Bronchial epithelial cell (primary cell): ENCODE results near the gene MDM2. TPM values are rescaled to one million over a fixed set of nuclear protein-coding genes. Genes with fewer than 3 reads are reported as not detected.

Source experiments
- DNase-seq: peaks from one replicate; pipeline ENCODE4 v3.0.0-alpha.2; 2010; ENCODE audit warnings: low read depth
- FAIRE-seq: peaks from 2 replicates; lab custom pipeline; 2011; peaks lifted over from hg19 to GRCh38; lab: Jason Lieb, UNC
- H3K27me3 ChIP-seq: 2 replicates; pipeline ENCODE4 v1.5.1; 2011; ENCODE audit warnings: low read length; ENCODE audit not compliant: control insufficient read depth, insufficient read depth
- H3K36me3 ChIP-seq: 2 replicates; pipeline ENCODE4 v1.5.1; 2011; ENCODE audit warnings: low read length; ENCODE audit not compliant: control insufficient read depth, insufficient read depth
- H3K4me3 ChIP-seq: 2 replicates; pipeline ENCODE4 v1.5.1; 2011; ENCODE audit warnings: mild to moderate bottlenecking, low read depth, low read length, control low read depth
- CTCF ChIP-seq: IDR thresholded peaks from 2 replicates; pipeline ENCODE4 v1.5.1; 2011; ENCODE audit warnings: mild to moderate bottlenecking, moderate library complexity, low read length, control low read depth, inconsistent platforms; ENCODE audit not compliant: insufficient read depth, severe bottlenecking
- total RNA-seq: library from RNA; depleted of rRNA; stranded (reverse); fragments of >200 nt; gene quantifications from 2 replicates; pipeline ENCODE4 v1.2.1, GENCODE V29; 2014

MDM2 gene
- total RNA-seq, 1 donor from 2014 or later = 116 TPM

GRCh38 chr12:68827895-68828671, 20.1 kb downstream of the MDM2 start:
- H3K4me3 ChIP-seq = no peak overlapping the region
- peaks cover 23% of the 10 kb centered on the region for H3K36me3 ChIP-seq
- TF ChIP-seq CTCF = no peak
- DNase-seq = no peak
- no peak for FAIRE-seq
- H3K27me3 ChIP-seq = no peaks in the 10 kb centered on the region

DNA sequence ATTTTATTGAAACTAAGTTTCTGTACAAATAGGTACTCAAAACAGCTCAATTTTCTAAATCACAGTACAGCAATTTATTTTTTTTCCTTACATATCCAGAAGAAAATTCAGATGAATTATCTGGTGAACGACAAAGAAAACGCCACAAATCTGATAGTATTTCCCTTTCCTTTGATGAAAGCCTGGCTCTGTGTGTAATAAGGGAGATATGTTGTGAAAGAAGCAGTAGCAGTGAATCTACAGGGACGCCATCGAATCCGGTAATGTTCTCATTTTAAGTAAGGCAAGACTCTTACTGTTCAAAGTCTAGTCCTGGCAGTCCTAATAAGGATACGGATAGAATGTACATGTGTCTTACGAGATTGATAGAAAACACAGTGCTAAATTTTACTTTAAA, 20.7 kb downstream of the MDM2 start:
- Histone ChIP-seq H3K4me3 (no peak overlapping the region), H3K27me3 (no peaks in the 10 kb centered on the region), H3K36me3 (peaks cover 22% of the 10 kb centered on the region)
- TF ChIP-seq CTCF = no peak
- FAIRE-seq = no peak
- no peak for DNase-seq

GRCh38 chr12:68831272-68831671, 23.3 kb downstream of the MDM2 start:
- FAIRE-seq (no peak), DNase-seq (no peak)
- Histone ChIP-seq H3K36me3 (peaks cover 15% of the 10 kb centered on the region), H3K27me3 (no peaks in the 10 kb centered on the region), H3K4me3 (no peak overlapping the region)
- no peak for TF ChIP-seq CTCF

DNA sequence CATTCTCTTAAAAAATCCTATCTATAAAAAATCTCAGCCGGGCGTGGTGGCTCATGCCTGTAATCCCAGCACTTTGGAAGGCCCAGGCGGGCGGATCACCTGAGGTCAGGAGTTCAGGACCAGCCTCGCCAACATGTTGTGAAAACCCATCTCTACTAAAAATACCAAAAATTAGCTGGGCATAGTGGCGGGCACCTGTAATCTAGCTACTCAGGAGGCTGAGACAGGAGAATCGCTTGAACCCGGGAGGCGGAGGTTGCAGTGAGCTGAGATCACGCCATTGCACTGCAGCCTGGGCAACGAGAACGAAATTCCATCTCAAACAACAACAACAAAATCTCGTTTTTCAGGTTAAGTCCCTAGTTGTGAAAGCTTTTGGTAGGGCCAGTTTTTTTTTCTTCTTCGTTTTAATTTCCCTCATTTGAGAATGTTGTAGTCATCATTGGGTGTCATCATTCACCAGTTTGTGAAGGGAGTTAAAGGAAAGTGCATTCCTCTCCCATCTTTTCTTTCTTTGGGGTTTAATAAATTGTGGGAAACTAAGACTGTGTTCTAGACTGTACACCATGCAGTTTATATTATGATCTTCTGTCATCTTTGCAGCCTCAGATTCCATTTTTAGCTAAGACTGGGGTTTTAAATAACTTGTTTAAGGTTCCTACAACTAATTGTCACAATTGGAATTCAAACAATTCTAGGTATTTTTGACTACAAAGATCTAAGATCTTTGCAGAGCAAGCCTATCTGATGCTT, 23.9 kb downstream of the MDM2 start:
- DNase-seq (no peak), FAIRE-seq (no peak)
- H3K4me3 ChIP-seq = no peak overlapping the region
- H3K27me3 ChIP-seq = no peaks in the 10 kb centered on the region
- H3K36me3 ChIP-seq = peaks cover 15% of the 10 kb centered on the region
- no peak for TF ChIP-seq CTCF

GRCh38 chr12:68832504-68832867, 24.5 kb downstream of the MDM2 start:
- peaks cover 16% of the 10 kb centered on the region for H3K36me3 ChIP-seq
- no peak for TF ChIP-seq CTCF
- no peak for FAIRE-seq

More at GRCh38 chr12:68832504-68832867, 24.5 kb downstream of the MDM2 start:
- DNase-seq = no peak
- H3K27me3 ChIP-seq = no peaks in the 10 kb centered on the region
- no peak overlapping the region for H3K4me3 ChIP-seq
